NT2/D1 (cell line): Measurements from ENCODE around the gene CENPA.

ENCODE experiments used
- DNase-seq: peaks from one replicate; pipeline ENCODE4 v3.0.0-alpha.2; 2011; ENCODE audit warnings: low read depth, low spot score
- H3K27me3 ChIP-seq: 2 replicates; pipeline ENCODE4 v1.6.0; 2011; ENCODE audit warnings: mild to moderate bottlenecking; ENCODE audit not compliant: insufficient read length, insufficient read depth
- H3K36me3 ChIP-seq: 2 replicates; pipeline ENCODE4 v1.6.1; 2011; ENCODE audit warnings: mild to moderate bottlenecking, low read length, mixed read lengths; ENCODE audit not compliant: insufficient read depth, insufficient read length
- H3K4me1 ChIP-seq: 2 replicates; pipeline ENCODE4 v1.5.1; 2011; ENCODE audit not compliant: insufficient read depth, insufficient read length
- H3K4me3 ChIP-seq: 2 replicates; pipeline ENCODE4 v1.5.1; 2011; ENCODE audit warnings: low read depth; ENCODE audit not compliant: insufficient read length
- H3K9ac ChIP-seq: 2 replicates; pipeline ENCODE4 v1.6.0; 2011; ENCODE audit warnings: low read depth; ENCODE audit not compliant: insufficient read length
- H3K9me3 ChIP-seq: 2 replicates; pipeline ENCODE4 v1.5.1; 2011; ENCODE audit warnings: mild to moderate bottlenecking, low read length; ENCODE audit not compliant: insufficient read depth
- SUZ12 ChIP-seq: IDR thresholded peaks from 2 replicates; pipeline ENCODE4 v1.6.1; 2011; ENCODE audit not compliant: insufficient read length, insufficient read depth; ENCODE audit errors: extremely low read depth
- YY1 ChIP-seq: IDR thresholded peaks from 2 replicates; pipeline ENCODE4 v1.6.1; 2011; ENCODE audit not compliant: insufficient read length, insufficient read depth
- ZNF274 ChIP-seq: IDR thresholded peaks from 2 replicates; pipeline ENCODE4 v1.6.1; 2011; ENCODE audit warnings: mild to moderate bottlenecking, low read depth, low read length

Gene CENPA

DNA sequence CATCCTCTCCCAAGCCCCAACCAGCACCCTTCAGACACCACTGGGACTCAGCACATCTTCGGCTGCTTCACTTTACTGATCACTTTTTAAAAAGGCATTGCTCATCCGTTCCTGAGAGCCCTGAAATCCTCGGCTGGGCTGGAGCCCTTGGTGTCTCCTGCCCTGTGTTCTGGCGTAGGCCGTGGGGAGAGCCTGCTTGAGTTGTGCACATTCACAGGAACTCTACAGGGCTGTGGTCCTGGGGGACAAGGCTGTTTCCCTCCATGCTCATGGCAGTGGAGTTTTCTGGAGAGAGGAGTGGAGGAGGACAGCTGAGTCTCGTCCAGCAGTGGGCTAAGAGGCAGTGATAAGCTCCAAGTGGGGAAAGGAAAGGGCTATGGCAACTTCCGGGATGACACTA, 15.9 kb downstream of the CENPA start:
- Histone ChIP-seq H3K36me3 (peaks cover 13% of the 10 kb centered on the region), H3K4me3 (no peak overlapping the region), H3K9me3 (no peaks in the 10 kb centered on the region), H3K4me1 (no peaks in the 10 kb centered on the region), H3K9ac (no peak overlapping the region), H3K27me3 (no peaks in the 10 kb centered on the region)
- TF ChIP-seq ZNF274 (no peak), SUZ12 (no peak), YY1 (no peak)
- no peak for DNase-seq

DNA sequence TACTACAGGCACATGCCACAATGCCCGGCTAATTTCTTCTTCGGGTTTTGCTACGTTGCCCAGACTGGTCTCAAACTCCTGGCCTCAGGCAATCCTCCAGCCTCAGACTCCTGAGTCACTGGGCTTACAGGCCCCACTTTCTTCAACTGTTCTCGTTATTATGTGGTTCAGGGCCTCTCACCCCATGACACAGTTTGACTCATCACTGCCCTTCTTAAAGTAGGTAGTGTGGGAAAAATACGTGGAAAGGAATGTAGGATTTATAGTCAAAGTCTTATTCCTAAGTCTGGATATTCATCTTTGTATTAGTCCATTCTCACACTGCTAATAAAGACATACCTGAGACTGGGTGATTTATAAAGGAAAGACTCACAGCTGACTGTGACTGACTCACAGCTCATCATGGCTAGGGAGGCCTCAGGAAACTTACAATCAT, 19.4 kb downstream of the CENPA start:
- TF ChIP-seq YY1 (no peak), SUZ12 (no peak), ZNF274 (no peak)
- Histone ChIP-seq H3K9me3 (no peaks in the 10 kb centered on the region), H3K4me3 (no peak overlapping the region), H3K9ac (no peak overlapping the region), H3K27me3 (no peaks in the 10 kb centered on the region), H3K36me3 (no peaks in the 10 kb centered on the region), H3K4me1 (no peaks in the 10 kb centered on the region)
- no peak for DNase-seq

DNA sequence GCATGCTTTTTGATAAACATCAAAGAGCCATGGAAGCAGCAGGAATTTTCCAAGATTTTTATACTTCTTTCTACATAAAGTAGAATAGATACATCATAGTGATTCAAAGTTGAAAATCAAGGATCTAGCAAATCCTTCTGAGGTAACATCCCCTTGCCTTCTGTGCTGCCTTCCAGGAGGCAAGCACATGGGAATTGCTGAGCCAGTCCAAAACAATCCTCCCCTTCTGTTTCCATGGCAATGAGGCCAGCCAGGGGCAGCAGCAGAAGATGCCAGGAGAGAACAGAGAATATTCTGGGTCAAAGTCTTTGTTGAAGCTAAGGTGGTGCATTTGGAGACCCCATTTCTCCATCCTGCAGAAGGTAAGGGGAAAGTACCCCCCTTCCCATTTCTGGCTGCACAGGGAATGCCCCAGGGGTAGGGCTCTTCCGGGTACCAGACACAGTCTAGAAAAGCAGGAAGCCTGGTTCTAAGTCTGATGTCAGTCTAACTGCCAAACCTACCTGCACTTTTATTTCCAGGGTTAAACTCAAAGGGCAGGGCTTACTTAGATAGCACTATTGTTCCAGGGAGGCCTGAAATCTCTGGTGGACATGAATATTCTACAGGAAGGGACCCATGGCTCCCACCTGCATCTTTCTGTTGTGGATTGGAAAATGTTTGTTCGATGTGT, 22.1 kb downstream of the CENPA start:
- no peak overlapping the region for H3K4me3 ChIP-seq
- no peaks in the 10 kb centered on the region for H3K36me3 ChIP-seq
- no peak for DNase-seq
- no peak for TF ChIP-seq ZNF274
- TF ChIP-seq YY1, result no peak
- TF ChIP-seq SUZ12, result no peak
- H3K27me3 ChIP-seq, result no peaks in the 10 kb centered on the region
- no peaks in the 10 kb centered on the region for H3K4me1 ChIP-seq
- no peak overlapping the region for H3K9ac ChIP-seq
- H3K9me3 ChIP-seq, result no peaks in the 10 kb centered on the region

DNA sequence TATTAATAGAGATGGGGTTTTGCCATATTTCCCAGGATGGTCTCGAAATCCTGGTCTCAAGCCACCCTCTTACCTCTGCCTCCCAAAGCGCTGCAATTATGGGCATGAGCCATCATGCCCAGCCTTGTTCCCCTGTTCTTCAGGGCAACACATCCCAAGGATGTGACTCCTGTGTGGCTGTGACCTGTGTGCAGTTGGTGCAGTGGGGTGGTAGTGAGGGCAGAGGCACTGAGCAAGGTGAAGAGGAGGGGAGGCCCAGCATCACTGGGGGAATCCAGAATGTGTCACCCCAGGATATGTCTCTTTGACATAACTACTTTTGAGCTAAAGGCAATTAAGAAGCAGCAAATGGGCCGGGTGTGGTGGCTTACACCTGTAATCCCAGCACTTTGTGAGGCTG, 23.4 kb downstream of the CENPA start:
- no peak for TF ChIP-seq ZNF274
- Histone ChIP-seq H3K36me3 (no peaks in the 10 kb centered on the region), H3K27me3 (no peaks in the 10 kb centered on the region), H3K4me3 (no peak overlapping the region), H3K4me1 (no peaks in the 10 kb centered on the region), H3K9ac (no peak overlapping the region), H3K9me3 (no peaks in the 10 kb centered on the region)
- no peak for DNase-seq

DNA sequence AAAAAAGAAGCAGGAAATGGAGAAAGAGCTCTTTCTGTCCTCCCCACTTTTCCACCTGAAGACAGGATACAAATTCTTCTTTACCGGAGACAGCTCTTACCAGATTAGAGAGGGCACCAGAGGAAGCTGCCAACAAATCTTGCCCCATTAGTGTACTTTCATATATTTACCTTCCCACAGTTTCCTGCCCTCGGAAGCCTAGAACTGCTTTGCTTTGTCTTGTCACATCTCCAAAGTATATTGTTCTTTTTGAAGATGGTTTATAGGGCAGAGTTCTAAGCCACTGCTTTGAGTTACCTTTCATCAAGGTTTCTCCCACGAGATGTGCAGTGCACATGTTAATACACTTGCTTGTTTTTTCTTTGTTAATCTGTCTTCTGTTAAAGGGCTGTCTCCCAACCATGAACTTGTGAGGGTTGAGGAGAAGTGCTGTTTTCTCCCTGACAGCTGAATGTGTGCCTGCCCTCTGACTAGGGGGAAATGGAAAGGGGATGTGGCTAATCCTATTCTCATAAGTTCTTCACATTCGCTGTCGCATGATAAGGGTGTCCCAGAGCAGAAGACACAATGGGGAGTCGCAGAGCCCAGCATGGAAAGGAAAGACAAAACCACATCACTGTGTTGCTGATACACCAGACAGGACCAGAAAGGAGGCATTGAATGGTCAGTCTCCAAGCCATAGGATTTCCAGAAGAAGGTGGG, 24.2 kb downstream of the CENPA start:
- Histone ChIP-seq H3K9ac (no peak overlapping the region), H3K27me3 (no peaks in the 10 kb centered on the region), H3K4me3 (no peak overlapping the region), H3K4me1 (no peaks in the 10 kb centered on the region), H3K36me3 (no peaks in the 10 kb centered on the region), H3K9me3 (no peaks in the 10 kb centered on the region; the same call in 1 of the 2 replicates)
- DNase-seq, result no peak
- TF ChIP-seq SUZ12 (no peak), ZNF274 (no peak), YY1 (no peak)

DNA sequence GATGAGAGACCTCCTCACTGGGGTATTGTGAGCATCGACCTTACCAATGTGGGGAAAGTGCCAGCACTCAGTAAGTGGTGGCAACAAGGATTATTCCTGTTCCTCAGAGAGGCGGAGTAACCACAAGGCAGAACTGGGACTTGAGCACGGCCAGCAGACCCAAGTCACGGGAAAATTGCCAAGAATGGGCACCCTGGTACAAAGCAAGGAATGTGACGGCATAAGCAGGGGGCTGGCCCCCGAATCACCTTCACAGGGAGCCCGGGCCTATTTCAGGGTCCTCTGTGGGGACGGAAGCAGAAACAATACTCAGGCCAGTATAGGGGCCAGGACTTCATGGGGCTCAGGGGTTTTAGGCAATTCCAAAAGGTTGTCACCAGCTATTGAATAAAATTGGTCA, 25.4 kb downstream of the CENPA start:
- Histone ChIP-seq H3K27me3 (no peaks in the 10 kb centered on the region), H3K9me3 (no peaks in the 10 kb centered on the region; the same call in 1 of the 2 replicates), H3K9ac (no peak overlapping the region), H3K36me3 (no peaks in the 10 kb centered on the region), H3K4me1 (no peaks in the 10 kb centered on the region), H3K4me3 (no peak overlapping the region)
- DNase-seq, result no peak
- TF ChIP-seq YY1, result no peak
- no peak for TF ChIP-seq SUZ12
- no peak for TF ChIP-seq ZNF274

DNA sequence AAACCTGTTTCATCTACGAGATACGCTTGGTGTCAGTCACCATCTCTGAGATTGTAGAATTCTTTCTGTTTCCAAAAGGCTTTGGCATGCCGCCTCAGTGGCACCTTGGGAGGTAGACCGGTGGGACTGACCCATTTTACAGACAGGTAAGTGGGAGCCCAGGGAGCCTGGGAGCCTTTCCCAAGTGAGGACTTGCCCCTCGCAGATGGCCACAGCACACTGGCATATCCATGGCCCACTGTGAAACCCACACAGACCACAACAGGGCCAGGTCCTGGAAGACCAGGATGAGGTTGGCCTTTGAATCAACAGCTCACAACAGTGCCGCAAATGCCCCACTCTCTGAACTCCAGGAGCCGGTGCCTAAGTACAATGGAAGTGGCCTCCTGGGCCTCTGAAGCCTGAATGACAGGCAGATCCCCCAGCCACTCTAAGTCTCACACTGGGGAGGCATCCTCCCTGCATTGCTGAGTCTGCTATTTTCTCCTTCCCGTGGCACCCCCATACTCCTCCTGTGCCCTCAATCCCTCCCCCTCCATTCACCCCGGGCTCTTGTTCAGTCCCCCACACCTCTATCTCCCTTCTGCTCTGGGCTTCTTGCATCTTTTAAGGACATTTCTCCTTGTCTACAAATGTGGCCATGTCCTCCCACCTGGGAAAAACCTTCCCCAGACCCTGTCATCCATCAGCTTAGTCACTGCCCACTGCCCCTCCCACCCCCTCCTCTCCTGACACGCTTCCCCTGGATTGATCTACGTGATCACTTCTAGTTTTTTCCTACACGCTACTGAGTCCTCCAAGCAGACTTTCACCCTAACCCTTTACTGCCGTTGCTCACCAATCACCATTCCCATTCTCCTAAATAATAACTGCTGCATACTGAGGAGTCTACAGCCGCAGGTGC, 26.2 kb downstream of the CENPA start:
- Histone ChIP-seq H3K36me3 (no peaks in the 10 kb centered on the region), H3K9me3 (no peaks in the 10 kb centered on the region; the same call in 1 of the 2 replicates), H3K4me3 (no peak overlapping the region), H3K4me1 (no peaks in the 10 kb centered on the region), H3K9ac (no peak overlapping the region), H3K27me3 (no peaks in the 10 kb centered on the region)
- no peak for DNase-seq
- TF ChIP-seq YY1 (no peak), SUZ12 (no peak), ZNF274 (no peak)
